ENCODE data around the gene CRADD.
"Not testable (repeated sequence)": the region's sequence is repeated elsewhere in the genome, so short reads cannot be mapped to it uniquely, and the experiment has no call there.

CRADD gene

DNA sequence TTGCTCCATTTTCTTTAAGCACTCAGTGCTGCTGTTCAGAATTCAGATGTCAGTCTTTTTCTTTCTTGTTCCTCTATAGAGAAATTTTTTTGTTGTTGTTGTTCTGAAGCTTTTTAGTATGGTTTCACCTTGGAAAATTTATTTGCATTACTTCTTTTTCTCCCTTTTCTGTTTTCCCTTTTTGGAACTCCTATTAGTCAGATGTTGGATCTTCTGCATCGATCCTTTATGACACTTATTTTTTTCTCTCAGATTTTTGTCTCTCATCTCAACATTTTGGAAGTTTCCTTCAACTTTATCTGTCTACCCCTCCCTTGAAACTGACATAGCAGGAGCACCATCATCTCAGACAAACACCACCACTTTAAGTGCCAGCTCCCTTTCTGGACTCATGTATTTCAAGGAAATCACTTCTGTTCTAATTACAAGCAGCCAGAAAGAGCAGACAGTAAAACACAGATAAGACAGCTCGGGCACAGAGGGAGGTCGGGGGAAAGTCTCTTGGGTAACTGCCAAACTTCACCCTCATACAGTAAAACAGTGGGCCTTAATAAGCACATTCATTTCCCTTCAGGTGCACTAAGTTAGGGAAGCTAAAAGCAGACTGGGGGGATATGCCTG is 248.5 kb downstream of the CRADD start:
- no peak for DNase-seq (ENCODE audit: low read depth, low spot score)
- in situ Hi-C loops (cut with HindIII; ENCODE audit: low sequenced_read_pairs): no loop called here
- TF ChIP-seq, protein P1, sequence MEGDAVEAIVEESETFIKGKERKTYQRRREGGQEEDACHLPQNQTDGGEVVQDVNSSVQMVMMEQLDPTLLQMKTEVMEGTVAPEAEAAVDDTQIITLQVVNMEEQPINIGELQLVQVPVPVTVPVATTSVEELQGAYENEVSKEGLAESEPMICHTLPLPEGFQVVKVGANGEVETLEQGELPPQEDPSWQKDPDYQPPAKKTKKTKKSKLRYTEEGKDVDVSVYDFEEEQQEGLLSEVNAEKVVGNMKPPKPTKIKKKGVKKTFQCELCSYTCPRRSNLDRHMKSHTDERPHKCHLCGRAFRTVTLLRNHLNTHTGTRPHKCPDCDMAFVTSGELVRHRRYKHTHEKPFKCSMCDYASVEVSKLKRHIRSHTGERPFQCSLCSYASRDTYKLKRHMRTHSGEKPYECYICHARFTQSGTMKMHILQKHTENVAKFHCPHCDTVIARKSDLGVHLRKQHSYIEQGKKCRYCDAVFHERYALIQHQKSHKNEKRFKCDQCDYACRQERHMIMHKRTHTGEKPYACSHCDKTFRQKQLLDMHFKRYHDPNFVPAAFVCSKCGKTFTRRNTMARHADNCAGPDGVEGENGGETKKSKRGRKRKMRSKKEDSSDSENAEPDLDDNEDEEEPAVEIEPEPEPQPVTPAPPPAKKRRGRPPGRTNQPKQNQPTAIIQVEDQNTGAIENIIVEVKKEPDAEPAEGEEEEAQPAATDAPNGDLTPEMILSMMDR (IDR thresholded peaks at IDR 0.05; ENCODE audit: low read depth, low read length): no peak
- no peak overlapping the region for H3K4me3 ChIP-seq (ENCODE audit: low read depth, low read length)

DNA sequence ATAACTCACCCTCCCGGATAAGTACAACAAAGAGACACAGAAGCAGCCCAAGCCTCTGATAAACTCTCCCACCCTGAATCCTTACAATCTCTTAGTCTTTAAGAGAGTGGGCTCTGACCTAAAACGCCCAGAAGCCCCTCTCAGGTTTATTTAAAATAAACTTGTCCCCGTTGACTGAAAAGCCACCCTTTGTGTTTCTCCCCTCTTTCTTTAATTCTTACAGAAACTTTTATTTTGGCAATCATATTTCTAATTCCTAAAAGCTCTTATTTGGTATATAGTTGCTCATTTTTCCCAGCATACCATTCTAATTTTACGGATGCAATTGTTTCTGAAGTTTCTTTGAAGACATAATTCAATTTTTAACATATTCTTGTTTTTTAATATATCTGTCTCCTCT is 249.1 kb downstream of the CRADD start:
- DNase-seq (ENCODE audit: low read depth, low spot score): no peak
- no peak overlapping the region for H3K4me3 ChIP-seq (ENCODE audit: low read depth, low read length)
- TF ChIP-seq, protein P1 (IDR thresholded peaks at IDR 0.05; ENCODE audit: low read depth, low read length): no peak
- in situ Hi-C loops (cut with HindIII; ENCODE audit: low sequenced_read_pairs): no loop called here

DNA sequence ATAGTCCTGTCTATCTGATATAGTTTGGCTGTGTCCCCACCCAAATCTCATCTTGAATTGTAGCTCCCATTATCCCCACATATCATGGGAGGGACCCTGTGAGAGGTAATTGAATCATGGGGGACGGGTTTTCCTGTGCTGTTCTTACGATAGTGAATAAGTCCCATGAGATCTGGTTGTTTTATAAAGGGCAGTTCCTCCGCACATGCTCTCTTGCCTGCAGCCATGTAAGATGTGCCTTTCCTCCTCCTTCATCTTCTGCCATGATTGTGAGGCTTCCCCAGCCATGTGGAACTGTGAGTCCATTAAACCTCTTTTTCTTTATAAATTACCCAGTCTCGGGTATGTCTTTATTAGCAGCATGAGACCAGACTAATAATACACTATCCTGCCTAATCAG is 251.9 kb downstream of the CRADD start:
- in situ Hi-C loops (cut with HindIII; ENCODE audit: low sequenced_read_pairs); DNase-seq (ENCODE audit: low read depth, low spot score); H3K4me3 ChIP-seq (ENCODE audit: low read depth, low read length): not testable (repeated sequence)

DNA sequence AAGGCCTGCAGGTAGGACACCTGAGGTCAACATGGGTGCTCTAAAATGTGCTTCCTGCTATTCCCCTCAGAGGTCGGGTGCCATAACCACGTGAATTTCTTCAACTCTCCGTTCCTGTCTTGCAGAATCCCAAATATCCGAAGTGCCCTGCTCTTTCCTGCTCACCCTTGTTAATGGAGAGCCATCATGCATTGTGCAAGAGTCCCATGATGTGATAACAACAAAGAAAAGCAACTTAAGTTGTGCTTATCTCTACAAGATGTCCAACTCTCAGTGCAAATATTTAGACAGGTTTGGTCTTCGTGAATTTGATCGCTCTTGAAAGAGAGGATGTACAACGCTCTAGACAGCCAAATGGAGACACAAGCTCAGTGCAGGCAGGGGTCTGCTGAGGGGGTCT is 260.6 kb downstream of the CRADD start:
- TF ChIP-seq, protein P1 (IDR thresholded peaks at IDR 0.05; ENCODE audit: low read depth, low read length): no peak
- in situ Hi-C loops (cut with HindIII; ENCODE audit: low sequenced_read_pairs): no loop called here
- H3K4me3 ChIP-seq (ENCODE audit: low read depth, low read length): no peak overlapping the region
- DNase-seq (ENCODE audit: low read depth, low spot score): no peak

DNA sequence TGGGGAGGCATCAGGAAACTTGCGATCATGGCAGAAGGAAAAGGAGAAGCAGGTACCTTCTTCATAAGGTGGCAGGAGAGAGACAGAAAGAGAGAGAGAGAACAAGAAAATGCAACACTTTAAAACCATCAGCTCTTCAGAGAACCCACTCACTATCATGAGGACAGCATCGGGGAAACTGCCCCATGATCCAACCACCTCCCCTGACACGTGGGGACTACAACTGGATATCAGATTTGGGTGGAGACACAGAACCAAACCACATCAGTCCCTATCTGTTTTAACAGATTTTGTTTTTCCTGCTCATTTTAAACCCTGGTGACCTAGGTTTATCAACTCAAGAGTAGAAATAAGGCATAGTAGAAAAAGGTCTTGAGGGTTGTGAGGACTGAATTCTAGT is 261.1 kb downstream of the CRADD start:
- DNase-seq (ENCODE audit: low read depth, low spot score): no peak
- TF ChIP-seq, protein P1 (IDR thresholded peaks at IDR 0.05; ENCODE audit: low read depth, low read length): no peak
- no peak overlapping the region for H3K4me3 ChIP-seq (ENCODE audit: low read depth, low read length)
- in situ Hi-C loops (cut with HindIII; ENCODE audit: low sequenced_read_pairs): no loop called here

DNA sequence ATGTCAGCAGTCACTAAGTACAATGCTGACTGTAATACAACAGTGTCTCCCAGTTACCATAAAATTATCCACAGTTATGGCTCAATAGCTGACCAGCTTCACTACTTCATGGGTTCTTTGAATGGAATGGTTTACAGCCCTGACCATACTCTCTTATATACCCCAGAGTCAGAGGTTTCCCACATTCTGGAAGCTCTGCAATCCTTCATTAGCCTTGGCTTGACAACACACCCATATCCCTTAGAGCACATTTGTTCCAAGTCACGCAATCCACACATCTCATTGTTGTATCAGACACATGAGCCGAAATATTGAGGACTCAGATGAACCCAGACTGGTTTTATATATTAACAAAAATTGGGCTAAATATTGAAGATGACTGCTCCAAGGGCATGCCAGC is 261.8 kb downstream of the CRADD start:
- DNase-seq (ENCODE audit: low read depth, low spot score): no peak
- TF ChIP-seq, protein P1 (IDR thresholded peaks at IDR 0.05; ENCODE audit: low read depth, low read length): no peak
- H3K4me3 ChIP-seq (ENCODE audit: low read depth, low read length): no peak overlapping the region
- in situ Hi-C loops (cut with HindIII; ENCODE audit: low sequenced_read_pairs): no loop called here

DNA sequence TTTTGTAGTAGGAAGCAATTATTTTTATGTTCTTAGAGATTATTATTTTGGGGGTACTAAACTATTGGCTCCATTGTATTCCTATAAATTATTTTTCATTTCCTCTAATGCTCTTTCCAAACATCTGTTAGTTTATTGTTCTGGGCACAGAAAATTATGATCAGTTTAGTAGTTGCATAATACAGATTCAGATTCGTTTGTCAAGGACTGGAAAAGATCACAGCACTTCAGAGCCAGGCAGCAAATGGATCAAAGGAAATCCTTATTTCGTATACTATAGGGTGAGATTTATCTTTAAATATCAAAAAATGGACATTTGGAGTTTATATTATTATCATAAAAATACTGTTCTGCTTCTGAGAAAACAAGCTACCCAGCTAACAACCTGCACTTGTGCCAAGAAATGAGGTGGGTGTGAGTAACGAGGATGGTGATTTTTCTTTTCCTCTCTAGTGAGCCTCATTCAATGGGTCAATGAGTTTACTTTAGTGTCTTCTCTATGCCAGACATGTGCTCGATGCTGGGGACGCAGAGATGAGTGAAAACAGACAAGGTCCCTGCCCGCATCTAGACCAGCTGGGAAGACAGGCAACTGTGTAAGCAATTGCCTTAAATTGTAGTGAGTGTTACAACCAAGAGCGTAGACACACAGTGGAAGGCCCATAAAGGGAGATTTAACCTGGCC is 262.6 kb downstream of the CRADD start:
- H3K4me3 ChIP-seq (ENCODE audit: low read depth, low read length): no peak overlapping the region
- in situ Hi-C loops (cut with HindIII; ENCODE audit: low sequenced_read_pairs): no loop called here
- no peak for DNase-seq (ENCODE audit: low read depth, low spot score)
- TF ChIP-seq, protein P1 (IDR thresholded peaks at IDR 0.05; ENCODE audit: low read depth, low read length): no peak

Data from astrocyte of the spinal cord (primary cell).